Natural killer cell (primary cell): ENCODE measurements around the gene IL36G. TPM values are rescaled to one million over a fixed set of nuclear protein-coding genes. Genes with fewer than 3 reads are reported as not detected.

Experiments
- ATAC-seq, 3 donors: fragments of 150-1000 bp in 2 of 3; fragments of 200-7000 bp in 1 of 3; cut with Tn5 transposase; 1 replicate in 1 of 3; 2 replicates in 2 of 3; pipeline ENCODE4 v1.10.0; 2021; ENCODE audit warnings: mild to moderate bottlenecking in 2 of 3, moderate library complexity in 2 of 3
- DNase-seq, 2 donors: peaks; one replicate each; pipeline versions ENCODE4 v3.0.0 to v3.0.0-alpha.2; 2013 to 2021; ENCODE audit warnings: mixed read lengths in 1 of 2
- H3K27ac ChIP-seq: one replicate; pipeline ENCODE4 v1.5.1; 2013; ENCODE audit warnings: mild to moderate bottlenecking, low read length
- H3K27me3 ChIP-seq: one replicate; pipeline ENCODE4 v1.6.1; 2013; ENCODE audit warnings: low read length; ENCODE audit not compliant: control insufficient read depth, insufficient read depth
- H3K36me3 ChIP-seq: one replicate; pipeline ENCODE4 v1.6.1; 2013; ENCODE audit warnings: low read length; ENCODE audit not compliant: control insufficient read depth, insufficient read depth
- H3K4me1 ChIP-seq: one replicate; pipeline ENCODE4 v1.6.1; 2013; ENCODE audit warnings: low read length; ENCODE audit not compliant: control insufficient read depth, insufficient read depth
- H3K4me3 ChIP-seq: one replicate; pipeline ENCODE4 v1.5.1; 2013; ENCODE audit warnings: low read length
- H3K9me3 ChIP-seq: one replicate; pipeline ENCODE4 v1.6.1; 2013; ENCODE audit warnings: low read length; ENCODE audit not compliant: control insufficient read depth, insufficient read depth
- H3K27ac Mint-ChIP-seq, 2 donors: one replicate each; pipeline ENCODE4 v1.8.0; 2022; ENCODE audit warnings: mild to moderate bottlenecking in 2 of 2, mixed read lengths in 2 of 2, moderate library complexity in 1 of 2
- H3K27me3 Mint-ChIP-seq, 2 donors: one replicate each; pipeline ENCODE4 v1.8.0; 2022; ENCODE audit warnings: low read depth in 2 of 2, mixed read lengths in 2 of 2
- H3K36me3 Mint-ChIP-seq: one replicate; pipeline ENCODE4 v1.8.0; 2022; ENCODE audit warnings: mixed read lengths
- H3K4me1 Mint-ChIP-seq, 2 donors: one replicate each; pipeline ENCODE4 v1.8.0; 2022; ENCODE audit warnings: mixed read lengths in 2 of 2
- H3K4me3 Mint-ChIP-seq: one replicate; pipeline ENCODE4 v1.8.0; 2022; ENCODE audit warnings: mild to moderate bottlenecking, moderate library complexity, mixed read lengths
- H3K9me3 Mint-ChIP-seq, 2 donors: one replicate each; pipeline ENCODE4 v1.8.0; 2022; ENCODE audit warnings: mixed read lengths in 2 of 2
- CTCF ChIP-seq: fragments of 200-600 bp; IDR thresholded peaks from one replicate; pipeline ENCODE4 v1.8.0; 2022; ENCODE audit warnings: antibody characterized with exemption
- WGBS: methylation state at CpG from one replicate; pipeline ENCODE4 v1.1.7; 2013; ENCODE audit warnings: missing lambda C conversion rate; ENCODE audit not compliant: insufficient coverage; 5-methylcytosine and 5-hydroxymethylcytosine counted together
- intact Hi-C: fragments of 100-400 bp; cut with micrococcal nuclease; formaldehyde crosslinking; loops from one replicate; pipeline ENCODE4 v1.14.2; 2022
- total RNA-seq, 4 donors: library from RNA; stranded (reverse); fragments of 120-200 nt in 1 of 4; gene quantifications; one replicate each; pipeline versions ENCODE4 v1.2.3 to v1.2.4, GENCODE V29; 2013 to 2022

IL36G gene
- total RNA-seq, 3 donors from 2014 or later (not counting 1 experiment from before 2014, with no cell fraction given): not detected

DNA sequence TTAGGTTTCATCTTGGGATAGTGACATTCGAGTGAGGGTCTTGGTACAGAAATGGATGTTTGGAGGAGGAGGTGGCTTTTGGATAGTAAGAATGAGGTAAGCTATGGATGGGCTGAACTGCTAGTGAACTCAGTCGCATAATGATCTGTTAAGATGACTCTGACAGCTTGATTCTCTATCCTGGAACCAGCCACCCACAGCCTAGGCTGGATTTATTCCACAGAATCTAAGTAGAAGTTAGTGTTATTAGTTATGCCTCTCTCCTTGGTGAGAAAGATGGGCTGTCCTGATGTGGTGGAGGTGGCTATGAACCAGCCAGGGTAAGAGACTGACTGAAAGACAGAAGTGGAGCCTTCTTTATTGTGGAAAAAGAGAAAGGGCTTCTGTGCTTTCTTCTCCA lies 49.9 kb downstream of the IL36G start:
- Mint-ChIP-seq H3K36me3 (no peaks in the 10 kb centered on the region), H3K27me3 (peaks cover 35 to 51% of the 10 kb centered on the region in 2 donors), H3K4me3 (no peak overlapping the region), H3K9me3 (no peaks in the 10 kb centered on the region), H3K4me1 (no peaks in the 10 kb centered on the region), H3K27ac (no peak overlapping the region)
- H3K27me3 ChIP-seq: no peaks in the 10 kb centered on the region
- H3K9me3 ChIP-seq: no peaks in the 10 kb centered on the region
- H3K4me3 ChIP-seq: no peak overlapping the region
- no peaks in the 10 kb centered on the region for H3K36me3 ChIP-seq
- no peak for TF ChIP-seq CTCF
- 88% methylated on average over 2 of the region's 2 CpGs for WGBS
- no peak overlapping the region for H3K27ac ChIP-seq
- no peak for ATAC-seq
- DNase-seq: no peak
- H3K4me1 ChIP-seq: no peaks in the 10 kb centered on the region
- intact Hi-C loops: no loop called here

GRCh38 chr2:113028112-113028511 lies 50.3 kb downstream of the IL36G start:
- WGBS: 17% methylated on average over 1 of the region's 1 CpG
- Mint-ChIP-seq H3K27me3 (peaks cover 34 to 50% of the 10 kb centered on the region in 2 donors), H3K27ac (no peak overlapping the region), H3K4me3 (no peak overlapping the region), H3K36me3 (no peaks in the 10 kb centered on the region), H3K9me3 (no peaks in the 10 kb centered on the region), H3K4me1 (no peaks in the 10 kb centered on the region)
- Histone ChIP-seq H3K9me3 (no peaks in the 10 kb centered on the region), H3K27me3 (no peaks in the 10 kb centered on the region), H3K4me1 (no peaks in the 10 kb centered on the region), H3K27ac (no peak overlapping the region), H3K4me3 (no peak overlapping the region), H3K36me3 (no peaks in the 10 kb centered on the region)
- ATAC-seq (no peak), DNase-seq (no peak)
- no peak for TF ChIP-seq CTCF
- intact Hi-C loops: no loop called here

GRCh38 chr2:113032737-113033136 lies 54.9 kb downstream of the IL36G start:
- no peaks in the 10 kb centered on the region for H3K36me3 ChIP-seq
- WGBS: 85% methylated on average over 1 of the region's 1 CpG

More at GRCh38 chr2:113032737-113033136, 54.9 kb downstream of the IL36G start:
- H3K9me3 ChIP-seq: no peaks in the 10 kb centered on the region
- intact Hi-C loops: no loop called here
- no peaks in the 10 kb centered on the region for H3K4me1 ChIP-seq
- H3K27me3 ChIP-seq: no peaks in the 10 kb centered on the region
- Mint-ChIP-seq H3K27ac (no peak overlapping the region), H3K4me1 (no peaks in the 10 kb centered on the region), H3K4me3 (no peak overlapping the region), H3K9me3 (no peaks in the 10 kb centered on the region), H3K27me3 (peaks cover 25 to 42% of the 10 kb centered on the region in 2 donors), H3K36me3 (no peaks in the 10 kb centered on the region)
- H3K27ac ChIP-seq: no peak overlapping the region
- no peak for DNase-seq
- TF ChIP-seq CTCF: no peak
- H3K4me3 ChIP-seq: no peak overlapping the region
- ATAC-seq: no peak
